IMR-90 (cell line): ENCODE data around the gene ZXDC.

Source experiments
- BHLHE40 ChIP-seq: fragments of 150-350 bp; IDR thresholded peaks from 2 replicates; pipeline ENCODE4 v1.6.1; 2016; ENCODE audit warnings: mild to moderate bottlenecking, low read depth, low read length
- CEBPB ChIP-seq: IDR thresholded peaks from 2 replicates; pipeline ENCODE4 v1.6.1; 2012; ENCODE audit warnings: low read depth, low read length, improper control_type of control experiment
- CHD1 ChIP-seq: IDR thresholded peaks from 2 replicates; pipeline ENCODE4 v1.6.1; 2012; ENCODE audit warnings: low read depth, low read length, improper control_type of control experiment
- FOS ChIP-seq: fragments of 150-350 bp; IDR thresholded peaks from 2 replicates; pipeline ENCODE4 v1.6.1; 2016; ENCODE audit warnings: low read depth, low read length
- MAFK ChIP-seq: IDR thresholded peaks from 2 replicates; pipeline ENCODE4 v1.6.1; 2012; ENCODE audit warnings: low read depth, low read length, improper control_type of control experiment
- MAZ ChIP-seq: IDR thresholded peaks from 2 replicates; pipeline ENCODE4 v1.6.1; 2012; ENCODE audit warnings: low read depth, mild to moderate bottlenecking, low read length, improper control_type of control experiment, moderate library complexity, borderline replicate concordance
- MXI1 ChIP-seq: IDR thresholded peaks from 2 replicates; pipeline ENCODE4 v1.6.1; 2012; ENCODE audit warnings: low read depth, mild to moderate bottlenecking, low read length, moderate library complexity, borderline replicate concordance
- POLR2A ChIP-seq: IDR thresholded peaks from 2 replicates; pipeline ENCODE4 v1.6.1; 2012; ENCODE audit warnings: mild to moderate bottlenecking, low read depth, low read length
- RAD21 ChIP-seq: IDR thresholded peaks from 2 replicates; pipeline ENCODE4 v1.6.1; 2012; ENCODE audit warnings: low read length, improper control_type of control experiment
- RCOR1 ChIP-seq: IDR thresholded peaks from 2 replicates; pipeline ENCODE4 v1.6.1; 2012; ENCODE audit warnings: mild to moderate bottlenecking, low read length, improper control_type of control experiment; ENCODE audit not compliant: insufficient replicate concordance
- RFX5 ChIP-seq: IDR thresholded peaks from 2 replicates; pipeline ENCODE4 v1.8.0; 2012; ENCODE audit warnings: low read depth, mild to moderate bottlenecking, low read length, moderate library complexity
- TF ChIP-seq, protein P1 (sequence below): fragments of 150-350 bp; IDR thresholded peaks from 2 replicates; pipeline ENCODE4 v1.6.1; 2017; ENCODE audit warnings: mild to moderate bottlenecking, antibody characterized with exemption, low read length, low read depth
- TF ChIP-seq, protein P2 (sequence below): conservative IDR thresholded peaks from 2 replicates; pipeline ENCODE4 v1.5.1; 2012; ENCODE audit warnings: mild to moderate bottlenecking, low read depth, low read length, improper control_type of control experiment
- TF ChIP-seq, protein P3 (sequence below): fragments of 150-350 bp; IDR thresholded peaks from 2 replicates; pipeline ENCODE4 v1.6.1; 2016; ENCODE audit warnings: low read depth, mild to moderate bottlenecking, low read length, moderate library complexity, borderline replicate concordance

DNA sequence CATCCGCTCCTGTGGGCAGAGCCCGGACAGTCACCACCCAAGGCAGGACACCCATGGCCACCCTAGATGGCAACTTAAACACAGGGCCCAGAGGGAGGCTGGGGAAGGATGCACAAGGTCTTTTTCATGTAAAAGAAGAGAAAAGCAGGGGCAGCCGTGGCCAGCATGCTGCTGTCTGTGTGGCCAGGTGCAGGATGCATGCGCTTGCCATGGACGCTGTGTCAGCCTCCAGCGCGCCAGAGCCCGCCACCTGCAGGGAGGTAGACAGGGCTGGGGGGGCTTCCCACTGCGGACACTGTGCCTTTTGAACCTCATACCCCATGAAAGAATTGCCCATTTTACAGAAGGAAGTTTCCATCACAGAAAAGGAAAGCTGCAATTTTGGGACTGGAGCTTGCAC, 23.7 kb upstream of the ZXDC start:
- TF ChIP-seq MXI1 (no peak), MAFK (no peak), RCOR1 (no peak), POLR2A (no peak), CEBPB (no peak), RAD21 (no peak), CHD1 (no peak), BHLHE40 (no peak), FOS (no peak), MAZ (no peak), RFX5 (no peak)
- TF ChIP-seq, protein P1, sequence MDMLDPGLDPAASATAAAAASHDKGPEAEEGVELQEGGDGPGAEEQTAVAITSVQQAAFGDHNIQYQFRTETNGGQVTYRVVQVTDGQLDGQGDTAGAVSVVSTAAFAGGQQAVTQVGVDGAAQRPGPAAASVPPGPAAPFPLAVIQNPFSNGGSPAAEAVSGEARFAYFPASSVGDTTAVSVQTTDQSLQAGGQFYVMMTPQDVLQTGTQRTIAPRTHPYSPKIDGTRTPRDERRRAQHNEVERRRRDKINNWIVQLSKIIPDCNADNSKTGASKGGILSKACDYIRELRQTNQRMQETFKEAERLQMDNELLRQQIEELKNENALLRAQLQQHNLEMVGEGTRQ, result no peak
- TF ChIP-seq, protein P2, sequence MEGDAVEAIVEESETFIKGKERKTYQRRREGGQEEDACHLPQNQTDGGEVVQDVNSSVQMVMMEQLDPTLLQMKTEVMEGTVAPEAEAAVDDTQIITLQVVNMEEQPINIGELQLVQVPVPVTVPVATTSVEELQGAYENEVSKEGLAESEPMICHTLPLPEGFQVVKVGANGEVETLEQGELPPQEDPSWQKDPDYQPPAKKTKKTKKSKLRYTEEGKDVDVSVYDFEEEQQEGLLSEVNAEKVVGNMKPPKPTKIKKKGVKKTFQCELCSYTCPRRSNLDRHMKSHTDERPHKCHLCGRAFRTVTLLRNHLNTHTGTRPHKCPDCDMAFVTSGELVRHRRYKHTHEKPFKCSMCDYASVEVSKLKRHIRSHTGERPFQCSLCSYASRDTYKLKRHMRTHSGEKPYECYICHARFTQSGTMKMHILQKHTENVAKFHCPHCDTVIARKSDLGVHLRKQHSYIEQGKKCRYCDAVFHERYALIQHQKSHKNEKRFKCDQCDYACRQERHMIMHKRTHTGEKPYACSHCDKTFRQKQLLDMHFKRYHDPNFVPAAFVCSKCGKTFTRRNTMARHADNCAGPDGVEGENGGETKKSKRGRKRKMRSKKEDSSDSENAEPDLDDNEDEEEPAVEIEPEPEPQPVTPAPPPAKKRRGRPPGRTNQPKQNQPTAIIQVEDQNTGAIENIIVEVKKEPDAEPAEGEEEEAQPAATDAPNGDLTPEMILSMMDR, result no peak
- TF ChIP-seq, protein P3, sequence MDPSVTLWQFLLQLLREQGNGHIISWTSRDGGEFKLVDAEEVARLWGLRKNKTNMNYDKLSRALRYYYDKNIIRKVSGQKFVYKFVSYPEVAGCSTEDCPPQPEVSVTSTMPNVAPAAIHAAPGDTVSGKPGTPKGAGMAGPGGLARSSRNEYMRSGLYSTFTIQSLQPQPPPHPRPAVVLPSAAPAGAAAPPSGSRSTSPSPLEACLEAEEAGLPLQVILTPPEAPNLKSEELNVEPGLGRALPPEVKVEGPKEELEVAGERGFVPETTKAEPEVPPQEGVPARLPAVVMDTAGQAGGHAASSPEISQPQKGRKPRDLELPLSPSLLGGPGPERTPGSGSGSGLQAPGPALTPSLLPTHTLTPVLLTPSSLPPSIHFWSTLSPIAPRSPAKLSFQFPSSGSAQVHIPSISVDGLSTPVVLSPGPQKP, result no peak
